Measurements from ENCODE around the gene UQCR10. TPM values are rescaled to one million over a fixed set of nuclear protein-coding genes. Genes with fewer than 3 reads are reported as not detected.

UQCR10 gene
- total RNA-seq, 1 donor from 2014 or later = 48.7 TPM

- no peak for TF ChIP-seq CTCF (IDR thresholded peaks at IDR 0.05)
- no peak for TF ChIP-seq EZH2phosphoT487 (IDR thresholded peaks at IDR 0.05)
- no peak for TF ChIP-seq EZH2 (IDR thresholded peaks at IDR 0.05)
- Histone ChIP-seq H3K9me3 (ENCODE audit: low read depth) (no peaks in the 10 kb centered on the region), H2AFZ (replicated peaks) (no peak overlapping the region), H3K4me2 (no peak overlapping the region), H3K4me3 (no peak overlapping the region), H3K36me3 (no peaks in the 10 kb centered on the region), H3K27ac (no peak overlapping the region), H4K20me1 (ENCODE audit: low read depth) (no peaks in the 10 kb centered on the region), H3K27me3 (no peaks in the 10 kb centered on the region), H3K9ac (no peak overlapping the region), H3K4me1 (peaks cover 6% of the 10 kb centered on the region), H3K79me2 (ENCODE audit: low read depth) (no peaks in the 10 kb centered on the region), H3F3A (ENCODE audit: low read depth) (no peaks in the 10 kb centered on the region)
- H3K36me3 Mint-ChIP-seq = peaks cover 30% of the 10 kb centered on the region
- no peak overlapping the region for H3K4me3 Mint-ChIP-seq
- no peak for DNase-seq (ENCODE audit: low spot score)
- no peaks in the 10 kb centered on the region for H3K9me3 Mint-ChIP-seq
- H3K27me3 Mint-ChIP-seq (ENCODE audit: insufficient read depth, low read depth) = peaks cover 6% of the 10 kb centered on the region
- peak overlapping the region; percentile 21 for H3K27ac Mint-ChIP-seq
- H3K4me1 Mint-ChIP-seq = peaks cover 6% of the 10 kb centered on the region
These were observed 49.8 kb downstream of the UQCR10 start for GRCh38 chr22:29816980-29817379.

GRCh38 chr22:29817724-29818123 is 50.6 kb downstream of the UQCR10 start:
- H3K27me3 ChIP-seq = no peaks in the 10 kb centered on the region
- no peak for TF ChIP-seq EZH2 (IDR thresholded peaks at IDR 0.05)
- no peak for TF ChIP-seq CTCF (IDR thresholded peaks at IDR 0.05)
- no peak for TF ChIP-seq EZH2phosphoT487 (IDR thresholded peaks at IDR 0.05)
- H3K9me3 Mint-ChIP-seq = no peaks in the 10 kb centered on the region

GRCh38 chr22:29819501-29819900 is 52.3 kb downstream of the UQCR10 start:
- Mint-ChIP-seq H3K9me3 (no peaks in the 10 kb centered on the region), H3K4me3 (no peak overlapping the region), H3K27me3 (ENCODE audit: insufficient read depth, low read depth) (peaks cover 4% of the 10 kb centered on the region), H3K36me3 (peaks cover 29% of the 10 kb centered on the region), H3K27ac (no peak overlapping the region), H3K4me1 (peaks cover 3% of the 10 kb centered on the region)
- Histone ChIP-seq H3K36me3 (no peaks in the 10 kb centered on the region), H3F3A (ENCODE audit: low read depth) (no peaks in the 10 kb centered on the region), H3K9me3 (ENCODE audit: low read depth) (no peaks in the 10 kb centered on the region), H3K27me3 (no peaks in the 10 kb centered on the region), H3K4me1 (peaks cover 6% of the 10 kb centered on the region), H3K4me3 (no peak overlapping the region), H3K27ac (no peak overlapping the region), H2AFZ (replicated peaks) (no peak overlapping the region), H4K20me1 (ENCODE audit: low read depth) (no peaks in the 10 kb centered on the region), H3K9ac (no peak overlapping the region), H3K4me2 (no peak overlapping the region), H3K79me2 (ENCODE audit: low read depth) (no peaks in the 10 kb centered on the region)
- TF ChIP-seq CTCF (IDR thresholded peaks at IDR 0.05) = no peak
- TF ChIP-seq EZH2 (IDR thresholded peaks at IDR 0.05) = no peak
- TF ChIP-seq EZH2phosphoT487 (IDR thresholded peaks at IDR 0.05) = no peak
- DNase-seq (ENCODE audit: low spot score) = no peak

More at GRCh38 chr22:29817724-29818123, 50.6 kb downstream of the UQCR10 start:
- H3K4me1 Mint-ChIP-seq = peaks cover 3% of the 10 kb centered on the region
- peaks cover 27% of the 10 kb centered on the region for H3K36me3 Mint-ChIP-seq
- H3F3A ChIP-seq (ENCODE audit: low read depth) = no peaks in the 10 kb centered on the region
- no peak for DNase-seq (ENCODE audit: low spot score)
- H3K27ac Mint-ChIP-seq = no peak overlapping the region
- no peaks in the 10 kb centered on the region for H3K79me2 ChIP-seq (ENCODE audit: low read depth)
- H4K20me1 ChIP-seq (ENCODE audit: low read depth) = no peaks in the 10 kb centered on the region
- H3K27me3 Mint-ChIP-seq (ENCODE audit: insufficient read depth, low read depth) = peaks cover 4% of the 10 kb centered on the region
- peaks cover 6% of the 10 kb centered on the region for H3K4me1 ChIP-seq
- no peak overlapping the region for H3K4me2 ChIP-seq
- H3K36me3 ChIP-seq = no peaks in the 10 kb centered on the region
- H2AFZ ChIP-seq (replicated peaks) = no peak overlapping the region
- H3K9me3 ChIP-seq (ENCODE audit: low read depth) = no peaks in the 10 kb centered on the region
- H3K9ac ChIP-seq = no peak overlapping the region
- H3K4me3 Mint-ChIP-seq = no peak overlapping the region
- no peak overlapping the region for H3K4me3 ChIP-seq
- no peak overlapping the region for H3K27ac ChIP-seq

Small RNAs within 50 kb of the gene (small RNA-seq; reads per million reads assigned to genes)
- not detected for gene RF00019

Other genes with a start within 250 kb of the UQCR10 start
- gene THOC5, start 213.6 kb upstream of the UQCR10 start, total RNA-seq (ENCODE audit: low replicate concordance) = 42.9 and 49.0 TPM in 2 replicates
- gene NIPSNAP1, start 186.3 kb upstream of the UQCR10 start, total RNA-seq (ENCODE audit: low replicate concordance) = 266 and 311 TPM in 2 replicates
- gene NF2, start 163.7 kb upstream of the UQCR10 start, total RNA-seq (ENCODE audit: low replicate concordance) = 18.7 and 28.1 TPM in 2 replicates
- gene CABP7, start 47.4 kb upstream of the UQCR10 start, total RNA-seq (ENCODE audit: low replicate concordance) = 0.09 TPM in 1 of 2 replicates, not detected in the other
- gene ZMAT5, start 362 bp upstream of the UQCR10 start, total RNA-seq (ENCODE audit: low replicate concordance) = 20.8 and 26.7 TPM in 2 replicates
- 16.1 and 17.3 TPM in 2 replicates for gene ASCC2, start 70.9 kb downstream of the UQCR10 start, total RNA-seq (ENCODE audit: low replicate concordance)
- 35.4 and 40.0 TPM in 2 replicates for gene MTMR3, start 115.8 kb downstream of the UQCR10 start, total RNA-seq (ENCODE audit: low replicate concordance)

Data from neural progenitor cell (in vitro differentiated cells).